Stimulated activated CD8-positive, alpha-beta memory T cell treated with anti-CD3 and anti-CD28 coated beads, Interleukin-12 subunit alpha, Interleukin-12 subunit beta, amount 100 ng/mL, for 24 hours (primary cell): ENCODE results near the gene E2F3.
"Not testable (repeated sequence)": the region's sequence is repeated elsewhere in the genome, so short reads cannot be mapped to it uniquely, and the experiment has no call there.

Experiments
- DNase-seq: peaks from one replicate; pipeline ENCODE4 v3.0.0-alpha.2; 2020; ENCODE audit errors: extremely low read depth

E2F3 gene

GRCh38 chr6:20433929-20434328, 32.2 kb downstream of the E2F3 start:
- no peak for DNase-seq

- no peak for DNase-seq
Measured at GRCh38 chr6:20434766-20435165, 33.1 kb downstream of the E2F3 start.

GRCh38 chr6:20436719-20437118, 35.0 kb downstream of the E2F3 start:
- DNase-seq = no peak

- DNase-seq = no peak
Measured at GRCh38 chr6:20437639-20438038, 36.0 kb downstream of the E2F3 start.

- no peak for DNase-seq
Measured at GRCh38 chr6:20438462-20439070, 36.9 kb downstream of the E2F3 start.

GRCh38 chr6:20439558-20439957, 37.9 kb downstream of the E2F3 start:
- no peak for DNase-seq

- DNase-seq = no peak
Measured at GRCh38 chr6:20440296-20440695, 38.6 kb downstream of the E2F3 start.

- no peak for DNase-seq
Measured at GRCh38 chr6:20441236-20441635, 39.6 kb downstream of the E2F3 start.

GRCh38 chr6:20441921-20442320, 40.2 kb downstream of the E2F3 start:
- no peak for DNase-seq

- no peak for DNase-seq
Measured at GRCh38 chr6:20444786-20445271, 43.1 kb downstream of the E2F3 start.

- DNase-seq = no peak
Measured at GRCh38 chr6:20447157-20447556, 45.5 kb downstream of the E2F3 start.

GRCh38 chr6:20447581-20448132, 46.0 kb downstream of the E2F3 start:
- no peak for DNase-seq

- DNase-seq = no peak
Measured at GRCh38 chr6:20448828-20449227, 47.1 kb downstream of the E2F3 start.

GRCh38 chr6:20454204-20454824, 52.6 kb downstream of the E2F3 start:
- no peak for DNase-seq

GRCh38 chr6:20455251-20455940, 53.7 kb downstream of the E2F3 start:
- DNase-seq = no peak

- DNase-seq = no peak
Measured at GRCh38 chr6:20458027-20458894, 56.6 kb downstream of the E2F3 start.

- DNase-seq = no peak
Measured at GRCh38 chr6:20459682-20460081, 58.0 kb downstream of the E2F3 start.

GRCh38 chr6:20461576-20461975, 59.9 kb downstream of the E2F3 start:
- DNase-seq = no peak

GRCh38 chr6:20463396-20463795, 61.7 kb downstream of the E2F3 start:
- DNase-seq = no peak

GRCh38 chr6:20464041-20464440, 62.4 kb downstream of the E2F3 start:
- DNase-seq = no peak

- DNase-seq = no peak
Measured at GRCh38 chr6:20464847-20465246, 63.2 kb downstream of the E2F3 start.

- not testable (repeated sequence) for DNase-seq
Measured at GRCh38 chr6:20465616-20466015, 63.9 kb downstream of the E2F3 start.
